H1 (cell line): ENCODE results near the gene GPD1. TPM values are rescaled to one million over a fixed set of nuclear protein-coding genes. Genes with fewer than 3 reads are reported as not detected.

ENCODE experiments used
- CTCF ChIA-PET: fragments of 300-600 bp; sonication (Branson Sonifier 250); formaldehyde crosslinking; loops from one replicate; lab custom pipeline; 2021; ENCODE audit not compliant: partially characterized antibody; lab: Charles Lee
- POLR2A ChIA-PET: fragments of 300-600 bp; sonication (Branson Sonifier 250); formaldehyde crosslinking; loops from one replicate; lab custom pipeline; 2021; ENCODE audit warnings: inconsistent platforms; ENCODE audit not compliant: partially characterized antibody; lab: Charles Lee
- DNase-seq, 2 experiments: peaks; one replicate each; pipeline versions ENCODE4 v3.0.0 to v3.0.0-alpha.2; 2010 to 2022; ENCODE audit warnings: low spot score in 2 of 2, low read depth in 1 of 2, mixed read lengths in 1 of 2
- FAIRE-seq: peaks from 2 replicates; lab custom pipeline; 2011; peaks lifted over from hg19 to GRCh38; lab: Jason Lieb, UNC
- H2AFZ ChIP-seq: 2 replicates; pipeline ENCODE4 v1.8.1; 2012; ENCODE audit warnings: low read length, inconsistent platforms
- H2AK5ac ChIP-seq: 2 replicates; pipeline ENCODE4 v1.6.1; 2013; ENCODE audit warnings: low read depth, low read length
- H2BK120ac ChIP-seq: replicated peaks from 2 replicates; pipeline ENCODE3; 2013; ENCODE audit warnings: low read depth, low read length, inconsistent platforms
- H2BK12ac ChIP-seq: 2 replicates; pipeline ENCODE4 v1.6.1; 2013; ENCODE audit warnings: low read depth, low read length
- H2BK15ac ChIP-seq: 2 replicates; pipeline ENCODE4 v1.6.1; 2013; ENCODE audit warnings: low read length
- H2BK20ac ChIP-seq: 2 replicates; pipeline ENCODE4 v1.6.1; 2013; ENCODE audit warnings: low read length
- H2BK5ac ChIP-seq: 2 replicates; pipeline ENCODE4 v1.6.1; 2013; ENCODE audit warnings: low read depth, low read length
- H3K14ac ChIP-seq: 2 replicates; pipeline ENCODE4 v1.6.1; 2013; ENCODE audit warnings: inconsistent platforms; ENCODE audit not compliant: insufficient read length
- H3K18ac ChIP-seq: 2 replicates; pipeline ENCODE4 v1.6.1; 2013; ENCODE audit warnings: low read length; ENCODE audit errors: extremely low read depth
- H3K23ac ChIP-seq: 2 replicates; pipeline ENCODE4 v1.6.1; 2013; ENCODE audit warnings: inconsistent platforms; ENCODE audit not compliant: insufficient read length
- H3K23me2 ChIP-seq: 2 replicates; pipeline ENCODE4 v1.6.1; 2013; ENCODE audit warnings: low read depth, low read length
- H3K27ac ChIP-seq: 2 replicates; pipeline ENCODE4 v1.6.1; 2011; ENCODE audit warnings: low read depth, low read length, inconsistent platforms
- H3K27me3 ChIP-seq, 4 experiments: replicated peaks in 1 of 4; 1 replicate in 1 of 4; 2 replicates in 3 of 4; pipeline versions ENCODE4 v1.6.1 to v1.8.1; 2011 to 2013; ENCODE audit warnings: low read length in 3 of 4, mild to moderate bottlenecking in 3 of 4, inconsistent platforms in 2 of 4, mixed read lengths in 2 of 4, moderate library complexity in 1 of 4; ENCODE audit not compliant: control insufficient read depth in 3 of 4, insufficient read depth in 3 of 4; ENCODE audit errors: extremely low read depth in 1 of 4
- H3K36me3 ChIP-seq, 4 experiments: 2 replicates each; pipeline versions ENCODE4 v1.6.1 to v1.8.1; 2011 to 2013; ENCODE audit warnings: mild to moderate bottlenecking in 4 of 4, low read length in 3 of 4, moderate library complexity in 2 of 4, control low read depth in 1 of 4, inconsistent platforms in 1 of 4; ENCODE audit not compliant: insufficient read depth in 4 of 4, control insufficient read depth in 2 of 4
- H3K4ac ChIP-seq: replicated peaks from 2 replicates; pipeline ENCODE3; 2013; ENCODE audit warnings: low read length, low read depth, mixed read lengths, inconsistent platforms; ENCODE audit not compliant: insufficient read length
- H3K4me1 ChIP-seq, 4 experiments: replicated peaks in 1 of 4; 1 replicate in 1 of 4; 2 replicates in 3 of 4; pipeline versions ENCODE4 v1.6.1 to v1.8.1; 2011 to 2013; ENCODE audit warnings: low read length in 3 of 4, inconsistent platforms in 2 of 4, mixed read lengths in 1 of 4; ENCODE audit not compliant: insufficient read depth in 4 of 4, control insufficient read depth in 3 of 4
- H3K4me2 ChIP-seq, 2 experiments: 2 replicates each; pipeline versions ENCODE4 v1.6.1 to v1.8.1; 2011 to 2013; ENCODE audit warnings: low read depth in 2 of 2, low read length in 2 of 2, control low read depth in 1 of 2, inconsistent platforms in 1 of 2, mild to moderate bottlenecking in 1 of 2; ENCODE audit not compliant: insufficient read depth in 1 of 2
- H3K4me3 ChIP-seq, 4 experiments: fragments of 200-600, 300-600 bp in 1 of 4; sonication (generic), shearing (Covaris generic), sonication (Bioruptor Twin) in 1 of 4; 2 replicates each; pipeline versions ENCODE4 v1.5.1 to v1.8.1; 2011 to 2016; ENCODE audit warnings: low read length in 4 of 4, low read depth in 3 of 4, control low read depth in 2 of 4, inconsistent platforms in 2 of 4, mild to moderate bottlenecking in 2 of 4, mixed read lengths in 1 of 4, moderate library complexity in 1 of 4; ENCODE audit not compliant: insufficient read depth in 2 of 4; ENCODE audit errors: extremely low read depth in 1 of 4
- H3K56ac ChIP-seq: replicated peaks from 2 replicates; pipeline ENCODE3; 2013; ENCODE audit warnings: low read depth, mild to moderate bottlenecking, mixed read lengths, low read length, inconsistent platforms; ENCODE audit not compliant: insufficient read length
- H3K79me1 ChIP-seq: 2 replicates; pipeline ENCODE4 v1.6.1; 2013; ENCODE audit warnings: low read depth, low read length, control low read depth
- H3K79me2 ChIP-seq, 2 experiments: 2 replicates each; pipeline versions ENCODE4 v1.6.1 to v1.8.1; 2012 to 2013; ENCODE audit warnings: low read length in 2 of 2, mild to moderate bottlenecking in 2 of 2, inconsistent platforms in 1 of 2; ENCODE audit not compliant: insufficient read depth in 2 of 2, control insufficient read depth in 1 of 2
- H3K9ac ChIP-seq, 4 experiments: replicated peaks in 1 of 4; 1 replicate in 1 of 4; 2 replicates in 3 of 4; pipeline versions ENCODE4 v1.6.1 to v1.8.1; 2011 to 2013; ENCODE audit warnings: low read depth in 3 of 4, low read length in 3 of 4, control low read depth in 2 of 4, mild to moderate bottlenecking in 2 of 4, moderate library complexity in 2 of 4, inconsistent platforms in 1 of 4; ENCODE audit errors: extremely low read depth in 1 of 4
- H3K9me3 ChIP-seq, 2 experiments: 2 replicates each; pipeline versions ENCODE4 v1.6.1 to v1.8.1; 2012 to 2013; ENCODE audit warnings: mild to moderate bottlenecking in 2 of 2, moderate library complexity in 2 of 2, control low read depth in 1 of 2, inconsistent platforms in 1 of 2, low read depth in 1 of 2, low read length in 1 of 2, mixed read lengths in 1 of 2; ENCODE audit not compliant: insufficient read depth in 2 of 2
- H4K20me1 ChIP-seq, 2 experiments: replicated peaks in 1 of 2; 2 replicates each; pipeline versions ENCODE3 to v1.8.1; 2011 to 2013; ENCODE audit warnings: inconsistent platforms in 2 of 2, low read length in 2 of 2, mild to moderate bottlenecking in 1 of 2; ENCODE audit not compliant: insufficient read depth in 2 of 2, control insufficient read depth in 1 of 2
- H4K5ac ChIP-seq: 2 replicates; pipeline ENCODE4 v1.6.1; 2013; ENCODE audit warnings: low read length, low read depth, mixed read lengths, inconsistent platforms; ENCODE audit not compliant: insufficient read length
- H4K8ac ChIP-seq: 2 replicates; pipeline ENCODE4 v1.8.0; 2013; ENCODE audit warnings: mild to moderate bottlenecking, moderate library complexity, low read length, inconsistent platforms; ENCODE audit not compliant: insufficient read depth; ENCODE audit errors: extremely low read depth
- H4K91ac ChIP-seq: replicated peaks from 2 replicates; pipeline ENCODE3; 2013; ENCODE audit warnings: low read length, mixed read lengths, inconsistent platforms; ENCODE audit not compliant: insufficient read length
- BACH1 ChIP-seq: IDR thresholded peaks from 2 replicates; pipeline ENCODE4 v1.6.1; 2012; ENCODE audit warnings: low read length, improper control_type of control experiment
- BCL11A ChIP-seq, 2 experiments: IDR thresholded peaks; one replicate each; pipeline ENCODE4 v1.6.1; 2011; ENCODE audit warnings: low read depth in 2 of 2, low read length in 2 of 2, mild to moderate bottlenecking in 2 of 2
- BRCA1 ChIP-seq: IDR thresholded peaks from 2 replicates; pipeline ENCODE4 v1.6.1; 2012; ENCODE audit warnings: low read depth, low read length, improper control_type of control experiment
- CHD1 ChIP-seq: IDR thresholded peaks from 2 replicates; pipeline ENCODE4 v1.6.1; 2012; ENCODE audit warnings: low read depth, low read length, improper control_type of control experiment
- CHD2 ChIP-seq: IDR thresholded peaks from 2 replicates; pipeline ENCODE4 v1.6.1; 2012; ENCODE audit warnings: low read length, improper control_type of control experiment
- CTBP2 ChIP-seq: IDR thresholded peaks from 2 replicates; pipeline ENCODE4 v1.7.0; 2011; ENCODE audit warnings: borderline replicate concordance, mild to moderate bottlenecking, moderate library complexity, mixed read lengths, low read length; ENCODE audit not compliant: insufficient read depth, insufficient read length
- KDM1A ChIP-seq: fragments of 200-600, 300-600 bp; sonication (generic); IDR thresholded peaks from 2 replicates; pipeline ENCODE4 v1.7.1; 2016; ENCODE audit warnings: mild to moderate bottlenecking, low read length, borderline replicate concordance
- KDM5A ChIP-seq: fragments of 200-600 bp; IDR thresholded peaks from 2 replicates; pipeline ENCODE4 v1.7.1; 2012; ENCODE audit warnings: mild to moderate bottlenecking, low read length, inconsistent platforms, mixed read lengths
- RNF2 ChIP-seq: fragments of 200-900, 300-1000 bp; sonication (generic); IDR thresholded peaks from 2 replicates; pipeline ENCODE4 v1.7.1; 2016; ENCODE audit warnings: borderline replicate concordance, low read depth, mild to moderate bottlenecking, antibody characterized with exemption, low read length; ENCODE audit not compliant: poor library complexity, severe bottlenecking; ENCODE audit errors: missing control alignments
- RXRA ChIP-seq: IDR thresholded peaks from 2 replicates; pipeline ENCODE4 v1.6.1; 2011; ENCODE audit warnings: low read depth, mild to moderate bottlenecking, low read length, moderate library complexity; ENCODE audit not compliant: insufficient read depth
- SIRT6 ChIP-seq: IDR thresholded peaks from one replicate; pipeline ENCODE4 v1.7.1; 2012; ENCODE audit warnings: low read length, inconsistent platforms
- WGBS, 2 experiments: shearing (Covaris generic) in 1 of 2; methylation state at CpG; one replicate each; pipeline versions ENCODE4 v1.1.6 to v1.1.7; 2013 to 2015; ENCODE audit warnings: low lambda C conversion rate in 2 of 2, mixed read lengths in 2 of 2, inconsistent platforms in 1 of 2, low coverage in 1 of 2, missing lambda C conversion rate in 1 of 2; ENCODE audit not compliant: insufficient replicate concordance in 2 of 2, insufficient coverage in 1 of 2, insufficient read length in 1 of 2; ENCODE audit errors: extremely low coverage in 1 of 2, missing lambda C conversion rate in 1 of 2; 5-methylcytosine and 5-hydroxymethylcytosine counted together
- polyA plus RNA-seq, 7 experiments: library from polyadenylated mRNA; depleted of rRNA in 3 of 7; stranded (reverse) in 5 of 7; unstranded in 2 of 7; fragments of >200 nt in 5 of 7; fragments of 200-250 nt in 2 of 7; gene quantifications; 1 replicate in 5 of 7; 2 replicates in 1 of 7; 4 replicates in 1 of 7; pipeline versions ENCODE4 v1.2.1 to v1.2.3, GENCODE V29; 2011 to 2013; ENCODE audit warnings: missing spikeins in 2 of 7, mixed read lengths in 2 of 7
- total RNA-seq: library from RNA; stranded (reverse); fragmentation: NEBNext Ultra II Directional; extraction: Animal tissue kit (Norgen Biotek cat#: 25700); gene quantifications from 2 replicates; pipeline ENCODE4 v1.2.1, GENCODE V29; 2021
- TF ChIP-seq, protein P1 (sequence below): IDR thresholded peaks from 2 replicates; pipeline ENCODE4 v1.6.1; 2012; ENCODE audit warnings: inconsistent platforms
- TF ChIP-seq, protein P2 (sequence below): IDR thresholded peaks from 2 replicates; pipeline ENCODE4 v1.6.1; 2012; ENCODE audit warnings: inconsistent platforms

GPD1 gene
- total and polyA plus RNA-seq, 2 of the 8 experiments (the other 6 are each of a cell fraction or from before 2014, with no cell fraction given), result 0.45 to 0.74 TPM

DNA sequence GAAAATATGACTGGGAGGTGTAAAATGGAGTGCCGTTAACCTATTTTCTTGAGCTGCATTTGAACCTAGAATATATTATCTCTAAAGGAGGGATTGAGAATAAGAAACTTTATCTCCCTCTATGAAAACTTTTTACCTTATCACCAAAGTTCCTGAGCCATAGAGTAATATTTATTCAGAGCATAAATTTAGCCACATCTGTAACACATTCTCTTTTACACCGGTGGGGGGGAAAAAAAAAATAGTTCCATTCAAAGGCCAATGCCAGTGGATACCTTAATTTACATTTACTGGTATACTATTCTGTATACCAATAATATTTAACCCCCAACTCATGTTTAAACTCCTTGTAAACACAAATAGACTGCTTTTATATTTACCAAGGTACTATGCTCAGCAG, 41.6 kb downstream of the GPD1 start:
- Histone ChIP-seq H3K9me3 (no peaks in the 10 kb centered on the region), H2BK5ac (no peak overlapping the region), H2BK12ac (no peak overlapping the region), H2BK120ac (no peak overlapping the region), H2AK5ac (no peak overlapping the region), H3K4me1 (no peaks in the 10 kb centered on the region), H3K4ac (no peak overlapping the region), H3K27ac (no peak overlapping the region), H3K36me3 (peaks cover 0 to 20% (median 8%) of the 10 kb centered on the region in 4 experiments; a peak in 6 of 8 replicates), H3K56ac (no peak overlapping the region), H3K79me2 (peaks cover 0 to 16% of the 10 kb centered on the region in 2 experiments; a peak in 2 of 4 replicates), H3K14ac (no peak overlapping the region), H3K4me2 (no peak overlapping the region), H3K4me3 (no peak overlapping the region), H2BK15ac (no peak overlapping the region), H3K18ac (no peak overlapping the region), H4K91ac (no peak overlapping the region), H2AFZ (no peak overlapping the region), H4K5ac (no peak overlapping the region), H3K9ac (no peak overlapping the region), H3K79me1 (no peaks in the 10 kb centered on the region; the same call in 1 of the 2 replicates), H2BK20ac (no peak overlapping the region), H4K20me1 (peaks cover 0 to 2% of the 10 kb centered on the region in 2 experiments), H3K23me2 (no peaks in the 10 kb centered on the region), H3K27me3 (no peaks in the 10 kb centered on the region), H3K23ac (no peak overlapping the region), H4K8ac (no peak overlapping the region)
- ChIA-PET CTCF (interaction anchor here (0.7 to 4.8 kb wide), 8 partner anchors 13 to 169 kb away, joined by 3 to 28 read pairs (median 4); partner anchors contain the start of gene CERS5), POLR2A (interaction anchor here (0.7 to 2.0 kb wide), 2 partner anchors 14 to 34 kb away, joined by 3 to 6 read pairs; partner anchors contain the start of gene COX14)
- 91% methylated on average over 2 of the region's 2 CpGs; no CpG with 5 or more reads in 1 of the 2 experiments for WGBS, 2 experiments
- TF ChIP-seq CHD2, result no peak
- TF ChIP-seq SIRT6, result no peak
- TF ChIP-seq CHD1, result no peak
- TF ChIP-seq CTBP2, result no peak
- no peak for TF ChIP-seq BRCA1
- TF ChIP-seq RXRA, result no peak
- TF ChIP-seq BCL11A (IDR thresholded peaks at IDR 0.05; ENCODE audit: low read depth in 2 of 2, low read length in 2 of 2), result no peak
- no peak for TF ChIP-seq BACH1
- TF ChIP-seq, protein P1, sequence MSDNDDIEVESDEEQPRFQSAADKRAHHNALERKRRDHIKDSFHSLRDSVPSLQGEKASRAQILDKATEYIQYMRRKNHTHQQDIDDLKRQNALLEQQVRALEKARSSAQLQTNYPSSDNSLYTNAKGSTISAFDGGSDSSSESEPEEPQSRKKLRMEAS, result no peak
- TF ChIP-seq, protein P2, sequence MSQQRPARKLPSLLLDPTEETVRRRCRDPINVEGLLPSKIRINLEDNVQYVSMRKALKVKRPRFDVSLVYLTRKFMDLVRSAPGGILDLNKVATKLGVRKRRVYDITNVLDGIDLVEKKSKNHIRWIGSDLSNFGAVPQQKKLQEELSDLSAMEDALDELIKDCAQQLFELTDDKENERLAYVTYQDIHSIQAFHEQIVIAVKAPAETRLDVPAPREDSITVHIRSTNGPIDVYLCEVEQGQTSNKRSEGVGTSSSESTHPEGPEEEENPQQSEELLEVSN, result no peak
- TF ChIP-seq KDM1A, result no peak
- TF ChIP-seq KDM5A, result no peak
- no peak for TF ChIP-seq RNF2
- FAIRE-seq, result no peak
- no peak for DNase-seq
